Measurements from ENCODE around the gene IFITM5.

The IFITM5 gene

DNA sequence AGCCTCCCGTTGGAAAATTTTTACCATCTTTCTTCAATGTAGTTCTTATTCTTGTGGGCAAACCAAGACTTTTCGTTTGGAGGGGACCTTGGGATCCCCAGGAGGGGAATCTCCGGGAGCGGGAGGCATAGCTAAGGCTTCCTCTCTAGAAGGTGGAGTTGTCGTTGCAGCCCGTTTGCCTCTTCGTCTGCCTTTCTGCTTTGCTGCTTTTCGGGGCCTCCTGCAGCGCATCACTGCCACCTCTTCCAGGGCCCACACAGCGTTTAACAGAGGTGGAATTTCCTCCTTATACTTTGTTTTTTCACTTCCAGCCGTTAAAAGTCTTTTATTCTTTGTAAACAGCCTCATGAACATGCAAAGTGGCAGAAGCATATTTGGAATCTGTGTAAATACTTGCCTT is 24.8 kb upstream of the IFITM5 start:
- no peak for TF ChIP-seq CTCF (IDR thresholded peaks at IDR 0.05)

DNA sequence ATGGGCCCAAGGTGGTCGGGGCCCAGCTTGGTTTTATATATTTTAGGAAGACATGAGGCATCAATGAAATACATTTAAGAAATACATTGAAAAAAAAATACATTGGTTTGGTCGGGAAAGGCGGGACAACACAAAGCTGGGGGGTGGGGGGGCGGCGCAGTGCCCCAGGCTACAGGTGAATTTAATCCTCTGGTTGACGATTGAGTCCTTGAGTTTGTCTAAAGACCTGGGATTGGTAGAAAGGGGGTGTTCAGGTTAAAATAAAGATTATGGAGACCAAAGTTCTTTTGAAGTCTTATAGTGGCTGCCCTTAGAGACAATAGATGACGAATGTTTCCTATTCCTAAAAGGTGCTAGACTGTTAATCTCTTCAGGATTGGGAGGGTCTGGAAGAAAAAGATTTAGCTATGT is 17.6 kb upstream of the IFITM5 start:
- TF ChIP-seq CTCF (IDR thresholded peaks at IDR 0.05), result no peak

DNA sequence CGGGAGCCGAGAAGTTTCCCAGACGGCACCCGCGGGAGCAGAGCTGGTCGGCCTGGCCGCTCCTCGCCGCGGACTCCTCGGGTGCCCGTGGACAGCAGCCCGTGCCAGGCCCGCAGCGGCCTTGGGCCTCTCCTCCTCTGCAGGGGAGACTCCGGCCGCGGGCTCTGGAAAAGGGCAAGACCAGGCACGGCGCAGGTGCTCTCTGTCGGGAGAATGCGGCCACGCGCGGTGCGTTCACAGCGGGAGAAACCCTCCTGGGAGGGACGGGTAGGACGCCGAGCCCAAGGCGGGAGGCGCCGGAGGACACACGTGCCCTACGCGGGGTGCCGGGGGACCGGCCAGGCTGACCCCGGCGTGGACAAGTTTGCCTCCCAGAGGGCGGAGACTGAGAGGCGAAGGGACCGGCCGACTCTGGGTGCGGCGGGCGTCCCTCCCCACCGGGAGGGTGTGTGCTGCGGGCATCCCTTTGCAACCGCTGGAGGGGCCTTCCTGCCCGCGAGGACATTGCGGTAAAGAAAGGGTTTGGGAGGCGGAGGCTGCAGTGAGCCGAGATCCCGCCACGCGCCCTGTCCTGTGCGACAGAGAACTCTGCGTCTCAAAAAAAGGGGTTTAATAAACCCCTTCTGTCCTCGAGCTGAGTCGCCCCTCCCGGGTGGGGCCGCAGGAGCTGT is 16.8 kb upstream of the IFITM5 start:
- TF ChIP-seq CTCF (IDR thresholded peaks at IDR 0.05), result no peak

- no peak for TF ChIP-seq CTCF (IDR thresholded peaks at IDR 0.05)
Observed at GRCh38 chr11:315516-315994, 16.2 kb upstream of the IFITM5 start.

DNA sequence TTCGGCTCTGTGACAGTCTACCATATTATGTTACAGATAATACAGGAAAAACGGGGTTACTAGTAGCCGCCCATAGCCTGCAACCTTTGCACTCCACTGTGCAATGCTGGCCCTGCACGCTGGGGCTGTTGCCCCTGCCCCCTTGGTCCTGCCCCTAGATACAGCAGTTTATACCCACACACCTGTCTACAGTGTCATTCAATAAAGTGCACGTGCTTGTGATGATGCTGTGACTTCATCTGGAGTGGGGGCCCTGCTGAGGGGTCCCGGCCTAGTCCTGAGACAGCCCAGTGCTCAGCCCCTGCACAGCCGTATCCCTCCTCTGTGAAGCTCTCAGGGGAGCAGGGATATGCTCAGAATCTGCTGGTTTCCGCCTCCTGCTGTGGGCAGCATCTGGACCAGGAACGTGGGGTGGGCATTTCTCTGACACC is 15.7 kb upstream of the IFITM5 start:
- TF ChIP-seq CTCF (IDR thresholded peaks at IDR 0.05), result no peak

- TF ChIP-seq CTCF (IDR thresholded peaks at IDR 0.05), result no peak
Observed at GRCh38 chr11:313787-314553, 14.6 kb upstream of the IFITM5 start, which contains the start of gene IFITM1. TSS of gene IFITM1 (plus strand) at chr11:314040. CDS start at chr11:314171, 131 bp downstream.

- TF ChIP-seq CTCF (IDR thresholded peaks at IDR 0.05), result no peak
Observed at GRCh38 chr11:313304-313786, 14.0 kb upstream of the IFITM5 start.

All from LNCAP (cell line).